ENCODE results near the gene FAM81A.

GRCh38 chr15:59571606-59572005 is 133.6 kb downstream of the FAM81A start:
- no peak for TF ChIP-seq ZNF70 (CRISPR knock-in tag; IDR thresholded peaks at IDR 0.05)
- no peak for TF ChIP-seq CREB5 (CRISPR knock-in tag; IDR thresholded peaks at IDR 0.05; ENCODE audit: low read depth)
- no peak for TF ChIP-seq ESRRG (CRISPR knock-in tag; IDR thresholded peaks at IDR 0.05)
- no peak for TF ChIP-seq RARB (CRISPR knock-in tag; IDR thresholded peaks at IDR 0.05)
- no peak for TF ChIP-seq ZFP30 (CRISPR knock-in tag; IDR thresholded peaks at IDR 0.05)
- TF ChIP-seq ZFP3 (CRISPR knock-in tag; IDR thresholded peaks at IDR 0.05) = no peak
- TF ChIP-seq PPARA (CRISPR knock-in tag; IDR thresholded peaks at IDR 0.05; ENCODE audit: borderline replicate concordance) = no peak

Measured in SK-N-SH treated with all-trans-retinoic acid at 6 μM for 48 hours (cell line).